Nephron (organoid): ENCODE results near the gene OR6K3.

Source experiments
- H3K27ac Mint-ChIP-seq, 3 experiments: 2 replicates each; pipeline ENCODE4 v1.8.0; 2020; ENCODE audit warnings: mixed read lengths in 3 of 3, mild to moderate bottlenecking in 2 of 3, moderate library complexity in 1 of 3
- H3K27me3 Mint-ChIP-seq: 2 replicates; pipeline ENCODE4 v1.8.0; 2021; ENCODE audit warnings: low read depth, mild to moderate bottlenecking, moderate library complexity, mixed read lengths
- H3K36me3 Mint-ChIP-seq: 2 replicates; pipeline ENCODE4 v1.8.0; 2020; ENCODE audit warnings: low read depth, mixed read lengths
- H3K4me1 Mint-ChIP-seq: 2 replicates; pipeline ENCODE4 v1.8.0; 2020; ENCODE audit warnings: mixed read lengths
- H3K4me3 Mint-ChIP-seq, 3 experiments: 2 replicates each; pipeline ENCODE4 v1.8.0; 2020; ENCODE audit warnings: mild to moderate bottlenecking in 3 of 3, mixed read lengths in 3 of 3, moderate library complexity in 2 of 3
- H3K9me3 Mint-ChIP-seq: 2 replicates; pipeline ENCODE4 v1.8.0; 2020; ENCODE audit warnings: mixed read lengths
- TF ChIP-seq, protein P1 (sequence below), 3 experiments: fragments of 200-600 bp; sonication (generic); IDR thresholded peaks; one replicate each; pipeline ENCODE4 v1.5.0; 2021; ENCODE audit warnings: antibody characterized with exemption in 3 of 3; ENCODE audit not compliant: unreplicated experiment in 3 of 3

OR6K3 gene

DNA sequence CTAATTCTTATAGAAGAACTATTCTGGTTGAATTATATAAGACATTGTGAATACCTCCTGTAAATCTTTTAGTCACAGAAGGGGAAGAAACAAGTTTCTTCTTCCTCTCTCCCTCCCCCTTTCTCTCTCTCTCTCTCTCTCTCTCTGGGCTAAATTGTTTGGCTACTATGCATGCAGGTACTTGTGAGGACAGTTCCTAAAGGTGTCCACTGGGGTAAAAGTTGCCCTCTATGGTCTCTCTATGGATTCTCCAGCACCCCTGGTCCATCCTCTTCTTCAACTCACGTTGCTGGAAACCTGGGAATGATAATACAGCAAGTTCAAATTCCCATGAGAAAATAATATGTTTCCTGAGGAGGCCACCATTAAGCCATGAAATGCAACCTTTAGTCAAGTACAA is 5.8 kb downstream of the OR6K3 start:
- H3K27me3 Mint-ChIP-seq, result peaks cover 4% of the 10 kb centered on the region
- no peak overlapping the region for H3K4me3 Mint-ChIP-seq
- H3K4me1 Mint-ChIP-seq, result no peaks in the 10 kb centered on the region
- no peaks in the 10 kb centered on the region for H3K36me3 Mint-ChIP-seq
- TF ChIP-seq, protein P1, sequence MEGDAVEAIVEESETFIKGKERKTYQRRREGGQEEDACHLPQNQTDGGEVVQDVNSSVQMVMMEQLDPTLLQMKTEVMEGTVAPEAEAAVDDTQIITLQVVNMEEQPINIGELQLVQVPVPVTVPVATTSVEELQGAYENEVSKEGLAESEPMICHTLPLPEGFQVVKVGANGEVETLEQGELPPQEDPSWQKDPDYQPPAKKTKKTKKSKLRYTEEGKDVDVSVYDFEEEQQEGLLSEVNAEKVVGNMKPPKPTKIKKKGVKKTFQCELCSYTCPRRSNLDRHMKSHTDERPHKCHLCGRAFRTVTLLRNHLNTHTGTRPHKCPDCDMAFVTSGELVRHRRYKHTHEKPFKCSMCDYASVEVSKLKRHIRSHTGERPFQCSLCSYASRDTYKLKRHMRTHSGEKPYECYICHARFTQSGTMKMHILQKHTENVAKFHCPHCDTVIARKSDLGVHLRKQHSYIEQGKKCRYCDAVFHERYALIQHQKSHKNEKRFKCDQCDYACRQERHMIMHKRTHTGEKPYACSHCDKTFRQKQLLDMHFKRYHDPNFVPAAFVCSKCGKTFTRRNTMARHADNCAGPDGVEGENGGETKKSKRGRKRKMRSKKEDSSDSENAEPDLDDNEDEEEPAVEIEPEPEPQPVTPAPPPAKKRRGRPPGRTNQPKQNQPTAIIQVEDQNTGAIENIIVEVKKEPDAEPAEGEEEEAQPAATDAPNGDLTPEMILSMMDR (IDR thresholded peaks at IDR 0.05; ENCODE audit: unreplicated experiment in 3 of 3), result no peak
- no peaks in the 10 kb centered on the region for H3K9me3 Mint-ChIP-seq
- no peak overlapping the region for H3K27ac Mint-ChIP-seq

DNA sequence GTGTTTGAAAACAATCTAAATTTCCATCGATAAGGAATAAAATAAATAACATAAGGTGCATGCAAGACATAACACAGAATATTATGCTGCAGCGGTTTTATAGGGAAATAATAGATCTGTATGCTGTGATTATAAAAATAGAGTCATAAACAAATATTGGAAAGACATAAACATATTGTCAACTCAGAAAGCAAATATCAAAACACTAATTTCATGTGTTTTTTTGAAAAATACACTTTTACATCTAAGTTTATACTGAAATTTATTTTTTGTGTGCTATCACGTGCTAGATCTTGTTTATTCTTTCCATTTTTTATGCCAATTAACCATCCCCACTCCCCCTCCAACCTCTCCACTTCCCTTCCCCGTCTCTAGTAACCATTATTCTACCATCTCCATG is 9.4 kb downstream of the OR6K3 start:
- Mint-ChIP-seq H3K4me1 (no peaks in the 10 kb centered on the region), H3K9me3 (no peaks in the 10 kb centered on the region), H3K27me3 (no peaks in the 10 kb centered on the region), H3K4me3 (no peak overlapping the region), H3K36me3 (no peaks in the 10 kb centered on the region), H3K27ac (no peak overlapping the region)
- TF ChIP-seq, protein P1 (IDR thresholded peaks at IDR 0.05; ENCODE audit: unreplicated experiment in 3 of 3), result no peak

DNA sequence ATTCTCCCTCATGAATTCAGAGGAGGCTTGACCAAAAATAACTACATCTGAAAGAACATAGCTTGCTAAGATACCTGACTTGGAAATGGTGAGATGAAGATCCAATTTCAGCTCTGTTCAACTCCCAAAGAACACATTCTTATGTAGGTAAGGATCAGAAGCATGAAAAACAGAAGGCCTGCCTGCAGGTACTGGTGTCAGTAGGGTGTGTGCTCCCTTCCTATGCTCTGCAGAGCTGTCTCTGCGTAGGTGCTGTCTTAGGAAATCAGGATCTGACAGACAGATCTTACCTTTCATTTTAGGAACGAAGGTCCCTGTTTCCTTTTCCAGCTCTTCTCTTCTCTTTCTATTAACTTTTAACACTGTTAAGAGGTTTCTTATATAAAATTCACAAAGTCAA is 14.4 kb downstream of the OR6K3 start:
- H3K27ac Mint-ChIP-seq, result no peak overlapping the region
- TF ChIP-seq, protein P1 (IDR thresholded peaks at IDR 0.05; ENCODE audit: unreplicated experiment in 3 of 3), result no peak
- H3K27me3 Mint-ChIP-seq, result no peaks in the 10 kb centered on the region
- no peaks in the 10 kb centered on the region for H3K36me3 Mint-ChIP-seq
- no peak overlapping the region for H3K4me3 Mint-ChIP-seq
- no peaks in the 10 kb centered on the region for H3K9me3 Mint-ChIP-seq
- H3K4me1 Mint-ChIP-seq, result no peaks in the 10 kb centered on the region

DNA sequence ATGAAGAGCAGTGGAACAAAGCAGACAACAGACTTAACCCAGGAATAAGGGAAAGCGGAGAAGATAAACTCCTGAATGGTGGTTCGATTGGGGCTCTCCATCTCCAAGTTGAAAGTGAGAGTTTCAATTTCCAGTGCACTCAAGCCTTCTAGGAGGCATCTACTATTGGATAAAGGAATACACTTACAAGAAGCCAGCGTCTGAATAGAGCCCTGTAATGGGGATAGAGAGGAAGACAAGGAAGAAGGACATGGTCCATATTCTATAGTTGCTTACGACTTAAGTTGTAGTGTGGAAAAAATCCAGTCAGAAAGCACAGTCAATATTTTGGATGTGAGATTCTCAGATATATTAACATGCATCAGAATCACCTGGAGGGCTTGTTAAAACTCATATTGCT is 20.0 kb downstream of the OR6K3 start, which contains the start of gene OR6K2:
TSS of gene OR6K2 (minus strand) at position 101 of the 400 bp plus-strand sequence. CDS start at position 101, 0 bp downstream.
- Mint-ChIP-seq H3K27ac (no peak within 1 kb of the TSS), H3K27me3 (no peaks in the 10 kb centered on the region), H3K4me3 (no peak within 1 kb of the TSS), H3K4me1 (no peaks in the 10 kb centered on the region), H3K9me3 (no peaks in the 10 kb centered on the region), H3K36me3 (no peaks in the 10 kb centered on the region)
- TF ChIP-seq, protein P1 (IDR thresholded peaks at IDR 0.05; ENCODE audit: unreplicated experiment in 3 of 3), result no peak

DNA sequence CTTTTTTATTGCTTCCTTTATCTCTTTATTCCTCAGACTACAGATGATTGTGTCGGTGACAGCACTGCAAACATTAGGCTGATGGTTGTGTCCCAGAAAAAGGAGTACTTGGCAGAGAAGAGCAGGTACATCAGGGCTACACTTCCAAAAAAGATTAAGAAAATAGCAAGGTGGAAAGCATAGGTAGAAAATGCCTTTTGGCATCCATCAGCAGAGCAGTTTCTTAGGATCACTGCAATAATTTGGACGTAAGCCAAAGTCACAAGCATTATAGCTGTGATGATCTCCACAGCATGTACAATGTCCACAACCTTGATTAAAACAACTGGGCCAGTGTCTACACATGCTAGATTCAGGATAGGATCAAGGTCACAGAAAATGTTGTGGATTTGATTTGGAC is 25.9 kb downstream of the OR6K3 start:
- Mint-ChIP-seq H3K36me3 (no peaks in the 10 kb centered on the region), H3K4me3 (no peak overlapping the region), H3K4me1 (no peaks in the 10 kb centered on the region), H3K27me3 (no peaks in the 10 kb centered on the region), H3K9me3 (no peaks in the 10 kb centered on the region), H3K27ac (no peak overlapping the region)
- TF ChIP-seq, protein P1 (IDR thresholded peaks at IDR 0.05; ENCODE audit: unreplicated experiment in 3 of 3), result no peak

DNA sequence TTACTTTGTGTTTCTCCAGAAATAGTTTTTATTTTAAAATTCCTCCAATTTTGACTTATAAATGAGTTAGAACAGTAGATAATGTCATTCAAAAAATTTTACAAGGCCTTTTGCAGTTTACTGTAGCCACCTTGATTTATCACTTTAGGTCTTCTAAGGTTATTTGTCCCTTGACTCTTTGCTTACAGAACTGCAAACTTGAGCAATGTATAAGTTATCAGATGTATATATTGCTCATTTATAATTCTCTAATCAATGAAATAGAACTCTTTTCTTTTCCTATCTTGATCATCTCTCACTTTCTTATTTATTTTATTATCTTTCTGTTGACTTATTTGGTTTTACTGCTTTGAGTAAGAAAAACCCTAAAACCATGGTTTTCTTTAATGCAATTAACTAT is 28.2 kb downstream of the OR6K3 start:
- Mint-ChIP-seq H3K4me3 (no peak overlapping the region), H3K27me3 (no peaks in the 10 kb centered on the region), H3K27ac (no peak overlapping the region), H3K4me1 (no peaks in the 10 kb centered on the region), H3K9me3 (no peaks in the 10 kb centered on the region), H3K36me3 (no peaks in the 10 kb centered on the region)
- TF ChIP-seq, protein P1 (IDR thresholded peaks at IDR 0.05; ENCODE audit: unreplicated experiment in 3 of 3), result no peak
